ENCODE measurements around the gene MOG.

Gene MOG

GRCh38 chr6:29676981-29677601 is 20.2 kb downstream of the MOG start:
- DNase-seq (ENCODE audit: low spot score) = no peak

- DNase-seq (ENCODE audit: low spot score) = no peak
Observed at GRCh38 chr6:29678114-29678513, 21.2 kb downstream of the MOG start.

- DNase-seq (ENCODE audit: low spot score) = no peak
Observed at GRCh38 chr6:29679962-29680361, 23.1 kb downstream of the MOG start.

- no peak for DNase-seq (ENCODE audit: low spot score)
Observed at GRCh38 chr6:29680416-29680815, 23.5 kb downstream of the MOG start.

- DNase-seq (ENCODE audit: low spot score) = no peak
Observed at GRCh38 chr6:29680904-29681303, 24.0 kb downstream of the MOG start, which contains the start of gene ZFP57. ZFP57 (minus strand) TSS chr6:29681152; CDS start chr6:29677003, 4,149 bp downstream.

GRCh38 chr6:29681811-29682210 is 24.9 kb downstream of the MOG start:
- no peak for DNase-seq (ENCODE audit: low spot score)

GRCh38 chr6:29685718-29686326 is 28.9 kb downstream of the MOG start:
- DNase-seq (ENCODE audit: low spot score) = no peak

GRCh38 chr6:29694637-29695036 is 37.7 kb downstream of the MOG start:
- no peak for DNase-seq (ENCODE audit: low spot score)

- peak; percentile 24 for DNase-seq (ENCODE audit: low spot score)
Observed at GRCh38 chr6:29696147-29697125, 39.5 kb downstream of the MOG start.

GRCh38 chr6:29702519-29703103 is 45.7 kb downstream of the MOG start:
- peak; percentile 44 for DNase-seq (ENCODE audit: low spot score)

- DNase-seq (ENCODE audit: low spot score) = peak; percentile 57
Observed at GRCh38 chr6:29705389-29706231, 48.7 kb downstream of the MOG start.

GRCh38 chr6:29708432-29709179 is 51.7 kb downstream of the MOG start:
- DNase-seq (ENCODE audit: low spot score) = no peak

GRCh38 chr6:29709188-29709587 is 52.3 kb downstream of the MOG start:
- no peak for DNase-seq (ENCODE audit: low spot score)

GRCh38 chr6:29710281-29710941 is 53.5 kb downstream of the MOG start:
- no peak for DNase-seq (ENCODE audit: low spot score)

- no peak for DNase-seq (ENCODE audit: low spot score)
Observed at GRCh38 chr6:29720863-29721262, 64.0 kb downstream of the MOG start.
